Activated T-helper 17 cell treated with anti-CD3 and anti-CD28 coated beads, Interleukin-2, amount 50 U/mL, for 72 hours (primary cell): ENCODE data around the gene TGIF2. TPM values are rescaled to one million over a fixed set of nuclear protein-coding genes. Genes with fewer than 3 reads are reported as not detected.
"Not testable (repeated sequence)": the region's sequence is repeated elsewhere in the genome, so short reads cannot be mapped to it uniquely, and the experiment has no call there.

Experiments used
- ATAC-seq: fragments of 150-1000 bp; cut with Tn5 transposase; replicated peaks from 2 replicates; pipeline ENCODE4 v1.10.0; 2021; ENCODE audit warnings: mild to moderate bottlenecking, moderate library complexity
- H3K27ac Mint-ChIP-seq: one replicate; pipeline ENCODE4 v1.8.0; 2022; ENCODE audit warnings: mixed read lengths
- H3K27me3 Mint-ChIP-seq: one replicate; pipeline ENCODE4 v1.8.0; 2022; ENCODE audit warnings: mixed read lengths
- H3K36me3 Mint-ChIP-seq: one replicate; pipeline ENCODE4 v1.8.0; 2022; ENCODE audit warnings: low read depth, mild to moderate bottlenecking, mixed read lengths
- H3K4me1 Mint-ChIP-seq: one replicate; pipeline ENCODE4 v1.8.0; 2022; ENCODE audit warnings: mixed read lengths
- H3K4me3 Mint-ChIP-seq: one replicate; pipeline ENCODE4 v1.8.0; 2022; ENCODE audit warnings: mild to moderate bottlenecking, mixed read lengths
- H3K9me3 Mint-ChIP-seq: one replicate; pipeline ENCODE4 v1.8.0; 2022; ENCODE audit warnings: mixed read lengths
- total RNA-seq, 2 donors: library from RNA; stranded (reverse); gene quantifications; one replicate each; pipeline ENCODE4 v1.2.3, GENCODE V29; 2022

The TGIF2 gene
- total RNA-seq, 2 donors from 2014 or later: 43.8 to 57.1 TPM

DNA sequence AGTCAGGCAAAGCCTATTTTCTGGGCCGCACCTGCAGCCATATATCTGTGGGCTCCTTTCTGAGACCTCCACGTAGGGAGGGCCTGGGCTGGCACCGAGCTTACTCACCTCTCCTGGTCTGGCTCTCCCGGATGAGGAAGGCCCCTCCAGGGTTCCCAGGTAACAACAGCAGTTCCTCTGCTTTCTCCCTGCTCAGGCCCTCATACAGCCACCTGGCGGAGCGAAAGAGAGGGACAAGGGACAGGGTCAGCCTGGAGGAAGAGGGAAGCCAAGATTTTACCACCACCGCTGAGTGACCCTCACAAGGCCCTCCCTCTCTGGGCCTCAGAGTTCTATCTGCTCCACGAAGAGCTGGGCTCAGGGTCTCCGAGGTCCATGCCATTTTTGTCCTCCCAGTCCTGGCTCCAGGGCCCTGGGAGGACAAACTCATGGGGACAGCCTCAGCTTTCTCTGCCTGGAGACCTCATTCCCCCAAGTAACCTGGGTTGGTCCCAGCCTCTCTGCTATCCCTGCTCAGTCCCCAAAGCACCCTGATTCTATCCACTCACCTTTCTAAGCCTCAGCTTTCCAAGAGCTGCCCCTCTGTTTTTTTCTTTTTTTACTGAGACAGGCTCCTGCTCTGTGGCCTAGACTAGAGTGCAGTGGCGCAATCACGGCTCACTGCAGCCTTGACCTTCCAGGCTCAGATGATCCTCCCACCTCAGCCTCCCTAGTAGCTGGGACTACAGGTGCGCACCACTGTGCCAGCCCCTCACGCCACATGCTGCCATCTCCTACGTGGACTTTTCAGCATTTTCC lies 59.3 kb downstream of the TGIF2 start:
- H3K36me3 Mint-ChIP-seq: peaks cover 92% of the 10 kb centered on the region
- ATAC-seq: no peak
- no peak overlapping the region for H3K4me3 Mint-ChIP-seq
- H3K27ac Mint-ChIP-seq: peak overlapping the region; percentile 20
- no peaks in the 10 kb centered on the region for H3K27me3 Mint-ChIP-seq
- H3K9me3 Mint-ChIP-seq: no peaks in the 10 kb centered on the region
- peaks cover 7% of the 10 kb centered on the region for H3K4me1 Mint-ChIP-seq

DNA sequence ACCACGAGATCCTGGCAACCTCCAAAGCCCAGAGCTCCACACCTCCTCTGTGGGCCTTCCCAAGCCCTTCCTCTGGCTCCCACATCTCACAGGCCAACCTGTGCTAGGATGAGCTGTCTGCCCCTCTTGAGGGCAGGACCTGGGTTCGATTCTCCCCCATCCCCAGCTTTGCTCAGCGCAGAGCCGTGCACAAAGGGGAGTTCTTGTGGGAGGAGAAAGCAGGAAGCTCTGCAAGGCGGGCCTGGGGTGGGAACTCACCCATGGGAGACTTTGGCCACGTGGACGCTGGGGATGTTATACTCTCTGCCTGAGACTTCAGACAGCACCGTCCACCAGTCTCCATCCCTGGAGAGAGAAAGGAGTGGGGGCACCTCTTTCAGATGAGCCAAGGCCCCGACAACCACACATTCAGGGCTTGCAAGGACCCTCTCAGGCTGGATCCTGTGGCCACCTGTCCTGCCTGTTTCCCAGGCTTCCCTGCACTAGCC lies 59.9 kb downstream of the TGIF2 start:
- Mint-ChIP-seq H3K36me3 (peaks cover 92% of the 10 kb centered on the region), H3K9me3 (no peaks in the 10 kb centered on the region), H3K4me1 (peaks cover 7% of the 10 kb centered on the region), H3K27ac (no peak overlapping the region), H3K27me3 (no peaks in the 10 kb centered on the region), H3K4me3 (no peak overlapping the region)
- no peak for ATAC-seq

DNA sequence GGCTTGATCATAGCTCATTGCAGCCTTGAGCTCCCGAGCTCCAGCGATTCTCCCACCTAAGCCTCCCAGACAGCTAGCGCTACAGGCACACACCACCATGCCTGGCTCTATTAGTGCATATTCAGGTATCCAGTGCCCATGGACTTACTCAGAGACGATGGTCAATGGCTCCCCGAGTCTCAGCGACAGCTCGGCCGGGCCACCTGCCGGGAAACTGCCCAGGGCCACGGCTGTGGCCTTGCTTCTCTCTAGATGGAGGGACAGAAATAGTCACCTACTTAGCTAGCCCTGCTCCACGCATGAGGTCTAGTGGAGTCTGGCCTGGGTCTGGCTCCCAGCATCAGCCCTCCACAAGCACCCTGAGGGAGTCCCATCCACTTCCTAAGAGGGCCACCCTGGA lies 60.9 kb downstream of the TGIF2 start:
- peak overlapping the region; percentile 73 for H3K27ac Mint-ChIP-seq
- H3K4me3 Mint-ChIP-seq: no peak overlapping the region
- H3K9me3 Mint-ChIP-seq: no peaks in the 10 kb centered on the region
- H3K27me3 Mint-ChIP-seq: no peaks in the 10 kb centered on the region
- peaks cover 93% of the 10 kb centered on the region for H3K36me3 Mint-ChIP-seq
- no peak for ATAC-seq
- peaks cover 7% of the 10 kb centered on the region for H3K4me1 Mint-ChIP-seq

DNA sequence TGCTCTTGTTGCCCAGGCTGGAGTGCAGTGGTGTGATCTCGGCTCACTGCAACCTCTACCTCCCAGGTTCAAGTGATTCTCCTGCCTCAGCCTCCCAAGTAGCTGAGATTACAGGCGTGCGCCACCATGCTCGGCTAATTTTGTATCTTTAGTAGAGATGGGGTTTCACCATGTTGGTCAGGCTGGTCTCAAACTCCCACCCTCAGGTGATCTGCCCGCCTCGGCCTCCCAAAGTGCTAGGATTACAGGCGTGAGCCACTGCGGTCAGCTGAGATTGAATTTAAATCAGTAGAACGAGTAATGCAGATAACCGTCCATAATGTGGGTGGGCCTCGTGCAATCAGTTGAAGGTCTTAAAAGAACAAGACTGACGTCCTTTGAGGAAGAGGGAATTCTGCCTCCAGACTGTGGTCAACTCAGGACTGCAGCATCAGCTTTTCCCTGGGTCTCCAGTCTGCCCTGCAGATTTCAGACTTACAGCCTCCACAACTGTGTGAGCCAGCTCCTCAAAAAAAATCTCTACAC lies 65.5 kb downstream of the TGIF2 start:
- ATAC-seq, H3K9me3 Mint-ChIP-seq, H3K27ac Mint-ChIP-seq, H3K4me3 Mint-ChIP-seq, H3K4me1 Mint-ChIP-seq, H3K27me3 Mint-ChIP-seq: not testable (repeated sequence)
- H3K36me3 Mint-ChIP-seq: peaks cover 91% of the 10 kb centered on the region

DNA sequence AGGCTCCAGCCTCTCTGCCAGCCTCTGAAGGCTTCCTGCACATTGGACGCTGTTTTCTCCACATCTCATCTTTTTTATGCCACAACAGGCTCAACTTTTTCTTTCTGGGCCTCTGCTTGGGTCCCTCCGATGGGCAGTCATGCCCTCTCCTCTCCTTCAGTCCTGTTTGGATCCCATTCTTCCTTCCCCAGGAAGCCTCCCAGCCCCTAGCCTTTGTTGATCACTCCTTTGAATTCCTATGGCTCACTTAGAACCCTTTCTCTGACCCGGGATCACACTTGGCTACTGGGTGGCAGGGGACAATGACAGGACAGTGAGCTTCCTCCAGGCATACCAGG lies 68.1 kb downstream of the TGIF2 start:
- Mint-ChIP-seq H3K36me3 (peaks cover 88% of the 10 kb centered on the region), H3K9me3 (no peaks in the 10 kb centered on the region), H3K4me1 (peaks cover 15% of the 10 kb centered on the region), H3K27me3 (no peaks in the 10 kb centered on the region), H3K4me3 (peak overlapping the region; percentile 98), H3K27ac (peak overlapping the region; percentile 85)
- no peak for ATAC-seq

DNA sequence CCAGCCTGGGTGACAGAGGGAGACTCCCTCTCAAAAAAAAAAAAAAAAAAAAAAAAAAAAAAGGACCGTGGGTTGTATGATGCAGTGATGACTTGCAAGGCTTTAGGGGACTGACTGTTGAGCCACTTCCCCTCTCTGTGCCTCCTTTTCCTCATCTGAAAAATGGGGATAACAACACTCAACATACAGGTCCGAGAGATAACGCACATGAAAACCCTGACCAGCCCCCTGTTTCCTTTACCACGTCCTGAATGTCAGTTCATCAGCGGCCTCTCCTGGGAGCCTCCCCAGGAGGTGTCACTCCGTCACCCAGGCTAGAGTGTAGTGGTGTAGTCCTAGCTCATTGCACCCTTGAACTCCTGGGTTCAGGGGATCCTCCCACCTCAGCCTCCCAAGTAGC lies 68.7 kb downstream of the TGIF2 start:
- no peaks in the 10 kb centered on the region for H3K9me3 Mint-ChIP-seq

More for the DNA sequence above, 68.7 kb downstream of the TGIF2 start:
- Mint-ChIP-seq H3K4me3 (peak overlapping the region; percentile 98), H3K36me3 (peaks cover 82% of the 10 kb centered on the region), H3K4me1 (peaks cover 15% of the 10 kb centered on the region), H3K27ac (peak overlapping the region; percentile 85), H3K27me3 (no peaks in the 10 kb centered on the region)
- ATAC-seq: peak; percentile 13

Other genes with a start within 250 kb of the TGIF2 start
- gene MYL9, start 32.1 kb upstream of the TGIF2 start, total RNA-seq: 10 to 100 TPM in 1 of 2 donors, 1 to 10 TPM in 1; 4.4 to 10.1 TPM
- gene RAB5IF, start 32.2 kb downstream of the TGIF2 start, total RNA-seq: 100 to 1,000 TPM in 1 of 2 donors, 10 to 100 TPM in 1; 60.8 to 186 TPM
- 10 to 100 TPM; 42.4 to 43.7 TPM for gene SLA2, start 72.6 kb downstream of the TGIF2 start, total RNA-seq
- gene NDRG3, start 172.5 kb downstream of the TGIF2 start, total RNA-seq: 10 to 100 TPM; 30.5 to 30.7 TPM
- gene DSN1, start 200.2 kb downstream of the TGIF2 start, total RNA-seq: 10 to 100 TPM; 31.8 to 34.8 TPM